LNCaP clone FGC (cell line): ENCODE data around the gene NOVA2.

Experiments used
- DNase-seq: peaks from one replicate; pipeline ENCODE4 v3.0.0-alpha.2; 2011; ENCODE audit warnings: low read depth
- H3K4me3 ChIP-seq: 2 replicates; pipeline ENCODE4 v1.5.1; 2011; ENCODE audit warnings: mild to moderate bottlenecking, low read depth, low read length, control low read depth
- TF ChIP-seq, protein P1 (sequence below): IDR thresholded peaks from 2 replicates; pipeline ENCODE4 v1.5.1; 2012; ENCODE audit warnings: mild to moderate bottlenecking; ENCODE audit not compliant: control insufficient read depth, insufficient read depth; ENCODE audit errors: extremely low read depth

NOVA2 gene

DNA sequence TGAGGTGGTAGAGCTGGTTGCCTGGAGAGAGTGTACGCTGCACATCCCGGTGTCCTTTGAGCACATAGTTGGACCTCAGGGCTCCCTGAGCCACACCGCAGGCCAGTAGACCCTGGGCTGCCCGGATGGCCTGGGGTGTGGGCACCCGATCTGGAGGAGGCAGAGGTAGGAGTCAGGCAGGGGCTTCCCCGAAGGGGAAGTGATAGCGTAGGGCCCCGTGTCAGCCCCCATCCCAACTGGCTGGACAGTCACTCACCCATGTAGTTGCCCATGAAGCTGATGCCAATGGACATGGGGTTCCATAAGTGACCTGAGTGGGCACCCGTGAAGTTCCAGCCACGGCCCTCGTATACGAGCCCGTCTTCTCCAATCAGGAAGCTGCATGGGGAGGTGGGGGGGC lies 45.6 kb upstream of the NOVA2 start:
- TF ChIP-seq, protein P1, sequence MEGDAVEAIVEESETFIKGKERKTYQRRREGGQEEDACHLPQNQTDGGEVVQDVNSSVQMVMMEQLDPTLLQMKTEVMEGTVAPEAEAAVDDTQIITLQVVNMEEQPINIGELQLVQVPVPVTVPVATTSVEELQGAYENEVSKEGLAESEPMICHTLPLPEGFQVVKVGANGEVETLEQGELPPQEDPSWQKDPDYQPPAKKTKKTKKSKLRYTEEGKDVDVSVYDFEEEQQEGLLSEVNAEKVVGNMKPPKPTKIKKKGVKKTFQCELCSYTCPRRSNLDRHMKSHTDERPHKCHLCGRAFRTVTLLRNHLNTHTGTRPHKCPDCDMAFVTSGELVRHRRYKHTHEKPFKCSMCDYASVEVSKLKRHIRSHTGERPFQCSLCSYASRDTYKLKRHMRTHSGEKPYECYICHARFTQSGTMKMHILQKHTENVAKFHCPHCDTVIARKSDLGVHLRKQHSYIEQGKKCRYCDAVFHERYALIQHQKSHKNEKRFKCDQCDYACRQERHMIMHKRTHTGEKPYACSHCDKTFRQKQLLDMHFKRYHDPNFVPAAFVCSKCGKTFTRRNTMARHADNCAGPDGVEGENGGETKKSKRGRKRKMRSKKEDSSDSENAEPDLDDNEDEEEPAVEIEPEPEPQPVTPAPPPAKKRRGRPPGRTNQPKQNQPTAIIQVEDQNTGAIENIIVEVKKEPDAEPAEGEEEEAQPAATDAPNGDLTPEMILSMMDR = no peak
- no peak overlapping the region for H3K4me3 ChIP-seq
- no peak for DNase-seq

DNA sequence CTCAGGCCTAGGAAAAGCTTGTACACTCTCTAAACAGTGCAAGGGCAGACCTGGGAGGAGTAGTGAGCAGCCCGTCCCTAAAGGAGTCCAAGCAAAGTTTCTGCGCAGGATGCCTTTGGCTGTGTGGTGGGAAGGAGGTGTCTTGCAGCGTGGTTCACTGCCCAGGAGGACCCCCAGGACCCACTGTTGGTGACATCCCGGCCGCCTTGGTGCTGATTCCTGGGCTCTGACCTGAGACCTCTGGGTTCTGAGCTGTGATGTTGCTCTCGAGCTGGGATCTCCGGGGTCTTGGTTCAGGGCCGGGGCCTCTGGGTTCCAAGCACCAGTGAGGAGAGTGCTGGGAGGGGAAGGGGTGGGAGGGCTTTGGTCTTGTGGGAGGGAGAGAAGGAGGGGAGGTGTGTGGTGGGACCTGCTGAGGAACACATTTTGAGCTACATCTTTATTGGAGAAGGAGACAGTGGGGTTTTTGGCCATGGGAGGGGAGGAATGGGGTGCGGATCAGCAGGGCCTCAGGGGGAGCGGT lies 45.1 kb upstream of the NOVA2 start:
- no peak for DNase-seq
- TF ChIP-seq, protein P1 = no peak
- no peak overlapping the region for H3K4me3 ChIP-seq

DNA sequence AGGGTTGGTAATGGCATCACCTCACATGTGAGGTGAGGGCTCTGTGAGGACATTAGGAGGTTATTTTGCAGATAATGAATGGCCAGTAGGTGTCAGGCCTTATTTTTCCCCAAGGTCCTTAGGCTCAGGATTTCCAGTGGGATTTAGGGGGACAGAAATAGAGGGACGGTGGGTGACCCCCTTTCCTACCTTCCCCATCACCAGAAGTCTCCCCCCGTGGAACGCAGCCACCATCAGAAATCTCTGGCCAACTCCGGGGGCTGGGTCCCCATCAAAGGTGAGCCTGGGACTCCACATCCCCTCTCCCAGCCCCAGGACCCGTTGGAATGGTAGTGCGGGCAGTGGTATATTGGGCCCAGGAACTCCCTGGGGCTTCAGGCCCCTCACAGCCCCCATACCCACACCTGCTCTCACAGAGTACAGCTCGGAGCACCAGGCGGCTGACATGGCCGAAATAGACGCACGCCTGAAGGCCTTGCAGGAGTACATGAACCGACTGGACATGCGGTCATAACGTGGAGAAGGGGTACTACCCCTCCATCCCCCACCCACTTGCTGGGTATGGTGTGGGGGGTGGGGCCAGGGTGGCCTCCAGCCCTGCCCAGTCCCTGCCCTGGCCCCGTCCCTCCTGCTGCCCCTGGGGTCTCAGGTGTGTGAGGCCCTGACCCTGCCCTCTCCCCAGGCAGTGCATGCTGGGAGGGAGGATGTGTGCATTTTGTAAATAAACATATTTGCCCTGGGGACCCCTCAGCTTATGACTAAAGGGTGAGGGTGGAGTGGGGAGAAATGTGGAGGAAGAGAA lies 44.4 kb upstream of the NOVA2 start:
- TF ChIP-seq, protein P1 = no peak
- no peak for DNase-seq
- H3K4me3 ChIP-seq = no peak overlapping the region

DNA sequence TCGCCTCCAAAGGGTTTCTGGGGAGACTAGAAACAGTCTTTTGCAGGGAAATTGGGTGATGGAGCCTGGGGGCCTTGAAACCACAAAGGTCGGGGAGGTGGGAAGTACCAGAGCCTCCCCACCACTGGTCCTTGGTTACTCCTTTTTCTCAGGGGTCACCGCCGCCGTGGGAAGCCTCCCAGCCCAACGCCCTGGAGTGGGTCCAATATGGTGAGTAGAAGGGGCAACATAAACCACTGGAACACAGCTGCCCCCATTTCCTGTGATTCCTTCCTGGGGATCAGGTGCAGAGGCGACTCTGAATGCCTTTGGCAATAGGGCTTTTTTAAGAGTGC lies 43.4 kb upstream of the NOVA2 start:
- no peak overlapping the region for H3K4me3 ChIP-seq
- TF ChIP-seq, protein P1 = no peak
- DNase-seq = no peak

DNA sequence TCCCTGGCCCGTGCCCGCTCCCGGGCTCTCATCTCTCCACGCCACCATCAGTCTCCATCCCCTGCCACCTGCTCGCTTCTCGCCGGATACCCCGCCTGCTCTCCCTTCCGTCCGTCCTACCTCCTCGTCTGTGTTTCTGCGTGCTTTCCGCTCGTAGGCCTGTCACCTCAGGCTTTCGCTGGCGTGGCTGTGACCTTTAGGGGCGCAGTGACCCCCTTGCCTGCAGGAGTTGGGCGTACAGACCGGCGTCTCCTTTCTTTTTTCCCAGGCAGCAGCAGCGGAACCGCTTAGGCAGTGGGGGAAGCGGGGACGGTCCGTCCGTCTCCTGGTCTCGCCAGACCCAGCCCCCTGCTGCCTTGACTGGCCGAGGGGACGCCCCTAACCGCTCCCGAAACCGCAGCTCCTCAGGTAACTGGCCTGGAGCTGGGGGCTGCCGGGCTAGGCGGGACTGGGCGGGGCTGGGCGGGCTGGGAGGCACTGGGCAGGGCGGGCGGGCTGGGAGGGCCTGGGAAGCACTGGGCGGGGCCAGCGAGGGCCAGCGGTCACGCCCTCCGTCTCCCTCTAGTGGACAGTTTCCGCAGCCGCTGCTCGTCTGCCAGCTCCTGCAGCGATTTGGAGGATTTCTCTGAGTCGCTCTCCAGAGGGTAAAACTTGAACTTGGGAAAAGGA lies 42.9 kb upstream of the NOVA2 start:
- TF ChIP-seq, protein P1 = peak; percentile 69
- peak overlapping the region; percentile 31 for H3K4me3 ChIP-seq
- no peak for DNase-seq

DNA sequence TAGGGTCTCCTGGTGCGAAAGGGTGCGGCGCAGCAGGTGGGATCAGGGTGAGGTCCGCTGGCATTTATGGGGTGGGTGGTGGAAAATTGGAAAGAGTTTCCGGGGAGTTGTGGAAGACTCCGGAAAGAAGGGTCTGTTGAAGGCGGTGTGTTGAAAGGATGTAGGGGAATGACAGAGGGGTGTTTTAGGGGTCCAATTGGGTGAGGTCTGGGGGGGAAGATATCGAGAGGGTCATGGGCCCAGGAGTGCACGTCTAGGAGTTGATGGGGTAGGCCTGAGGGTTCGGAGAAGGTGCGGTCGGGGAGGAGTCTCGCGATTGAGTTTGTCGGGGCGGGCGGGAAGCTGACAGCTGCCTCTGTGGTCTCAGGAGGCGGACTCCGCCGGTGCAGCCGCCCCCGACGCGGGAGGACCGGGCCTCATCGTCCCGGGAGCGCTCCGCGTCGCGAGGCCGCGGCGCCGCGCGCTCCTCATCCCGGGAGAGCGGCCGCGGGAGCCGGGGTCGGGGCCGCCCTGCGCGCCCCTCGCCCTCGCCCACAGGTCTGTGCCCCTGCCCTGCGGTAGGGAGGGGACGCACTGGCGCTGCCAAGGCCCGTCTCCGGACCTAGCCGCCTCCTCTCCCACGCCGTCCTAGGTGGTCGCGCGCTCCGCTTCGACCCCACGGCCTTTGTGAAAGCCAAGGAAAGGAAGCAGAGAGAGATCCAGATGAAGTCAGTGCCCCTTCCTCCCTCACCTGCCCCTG lies 42.2 kb upstream of the NOVA2 start:
- TF ChIP-seq, protein P1 = no peak
- no peak for DNase-seq
- no peak overlapping the region for H3K4me3 ChIP-seq
